ENCODE data around the gene RGL1. TPM values are rescaled to one million over a fixed set of nuclear protein-coding genes. Genes with fewer than 3 reads are reported as not detected.

Gene RGL1
- total RNA-seq, 1 experiment from 2014 or later, result 1.5 TPM

DNA sequence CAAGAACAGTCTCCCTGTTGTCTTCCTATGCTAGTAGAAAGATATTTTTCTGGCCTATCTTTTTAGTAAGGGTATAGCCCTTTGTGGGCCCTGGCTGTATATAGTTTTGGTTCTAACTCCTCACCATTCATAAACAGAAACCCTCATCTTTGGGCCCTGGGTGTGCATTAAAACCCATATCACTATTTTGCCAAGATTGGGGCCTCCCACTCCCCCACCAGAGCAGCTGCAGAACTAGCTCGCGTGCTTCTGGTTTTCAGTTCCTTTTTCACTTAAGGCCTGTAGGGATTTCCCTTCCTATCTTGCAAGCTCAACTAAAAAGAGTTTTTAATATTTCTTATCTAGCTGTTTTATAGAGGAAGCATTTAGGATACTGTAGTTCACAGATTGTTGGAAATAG is 106.4 kb downstream of the RGL1 start:
- H3K27ac ChIP-seq (ENCODE audit: low read length), result no peak overlapping the region
- DNase-seq (no peak), ATAC-seq (no peak)
- H3K4me1 ChIP-seq (ENCODE audit: insufficient read depth, low read length), result peaks cover 10% of the 10 kb centered on the region
- CTCF ChIA-PET, result no interaction called here
- no TSS peak for BruUV-seq (replicated peaks)
- H3K4me2 ChIP-seq (ENCODE audit: low read length), result no peak overlapping the region
- H3K9ac ChIP-seq (ENCODE audit: low read length), result no peak overlapping the region
- no peaks in the 10 kb centered on the region for H3K79me2 ChIP-seq (ENCODE audit: low read length)
- no peak overlapping the region for H2AFZ ChIP-seq (ENCODE audit: low read length)
- no peaks in the 10 kb centered on the region for H4K20me1 ChIP-seq (ENCODE audit: low read length)
- no peaks in the 10 kb centered on the region for H3K9me3 ChIP-seq (ENCODE audit: low read length)
- H3K4me3 ChIP-seq (ENCODE audit: low read length), result no peak overlapping the region
- intact Hi-C loops (cut with micrococcal nuclease), result no loop called here
- H3K36me3 ChIP-seq (ENCODE audit: low read depth, low read length), result no peaks in the 10 kb centered on the region
- no peaks in the 10 kb centered on the region for H3K9me2 ChIP-seq (replicated peaks; ENCODE audit: low read length)
- no peaks in the 10 kb centered on the region for H3K27me3 ChIP-seq (ENCODE audit: low read length)
- TF ChIP-seq, protein P1, sequence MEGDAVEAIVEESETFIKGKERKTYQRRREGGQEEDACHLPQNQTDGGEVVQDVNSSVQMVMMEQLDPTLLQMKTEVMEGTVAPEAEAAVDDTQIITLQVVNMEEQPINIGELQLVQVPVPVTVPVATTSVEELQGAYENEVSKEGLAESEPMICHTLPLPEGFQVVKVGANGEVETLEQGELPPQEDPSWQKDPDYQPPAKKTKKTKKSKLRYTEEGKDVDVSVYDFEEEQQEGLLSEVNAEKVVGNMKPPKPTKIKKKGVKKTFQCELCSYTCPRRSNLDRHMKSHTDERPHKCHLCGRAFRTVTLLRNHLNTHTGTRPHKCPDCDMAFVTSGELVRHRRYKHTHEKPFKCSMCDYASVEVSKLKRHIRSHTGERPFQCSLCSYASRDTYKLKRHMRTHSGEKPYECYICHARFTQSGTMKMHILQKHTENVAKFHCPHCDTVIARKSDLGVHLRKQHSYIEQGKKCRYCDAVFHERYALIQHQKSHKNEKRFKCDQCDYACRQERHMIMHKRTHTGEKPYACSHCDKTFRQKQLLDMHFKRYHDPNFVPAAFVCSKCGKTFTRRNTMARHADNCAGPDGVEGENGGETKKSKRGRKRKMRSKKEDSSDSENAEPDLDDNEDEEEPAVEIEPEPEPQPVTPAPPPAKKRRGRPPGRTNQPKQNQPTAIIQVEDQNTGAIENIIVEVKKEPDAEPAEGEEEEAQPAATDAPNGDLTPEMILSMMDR (conservative IDR thresholded peaks at IDR 0.05; ENCODE audit: low read depth, low read length), result no peak
- TF ChIP-seq EZH2 (IDR thresholded peaks at IDR 0.05; ENCODE audit: low read length, unreplicated experiment), result no peak
- TF ChIP-seq EZH2phosphoT487 (IDR thresholded peaks at IDR 0.05; ENCODE audit: borderline replicate concordance, low read length), result no peak
- POLR2A ChIA-PET (ENCODE audit: unreplicated experiment), result no interaction called here
- no peaks in the 10 kb centered on the region for H3F3A ChIP-seq (ENCODE audit: low read length, unreplicated experiment)

DNA sequence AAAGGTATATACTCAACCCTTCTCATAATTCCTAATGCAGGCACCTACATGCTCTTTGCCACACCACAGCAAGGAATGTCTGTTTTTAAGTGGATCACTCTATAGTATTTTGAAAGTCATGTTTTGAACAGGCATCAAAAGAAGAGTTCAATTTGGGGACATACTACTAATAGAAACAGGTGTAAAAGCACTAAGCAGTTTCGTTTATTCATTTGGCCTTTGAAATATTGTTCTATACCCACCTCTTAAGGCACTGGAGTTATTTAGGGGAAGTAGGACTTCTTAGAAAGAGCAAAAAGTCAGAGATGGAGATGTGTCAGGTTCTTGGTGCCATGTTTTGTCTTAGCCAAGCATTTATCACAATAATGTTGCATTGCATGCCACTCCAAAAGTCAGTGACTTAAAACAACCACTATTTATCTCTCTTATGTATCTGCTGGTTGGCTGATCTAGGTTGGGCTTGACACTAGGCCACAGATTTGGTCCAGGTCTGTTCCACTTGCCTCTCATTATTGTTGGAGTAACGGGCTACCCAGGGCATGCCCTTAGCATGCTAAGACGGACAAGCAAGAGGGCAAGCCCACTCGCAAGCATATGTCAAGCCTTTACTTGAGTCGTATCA is 107.5 kb downstream of the RGL1 start:
- TF ChIP-seq EZH2phosphoT487 (IDR thresholded peaks at IDR 0.05; ENCODE audit: borderline replicate concordance, low read length) (no peak), EZH2 (IDR thresholded peaks at IDR 0.05; ENCODE audit: low read length, unreplicated experiment) (no peak)
- TF ChIP-seq, protein P1 (conservative IDR thresholded peaks at IDR 0.05; ENCODE audit: low read depth, low read length), result no peak
- no peak overlapping the region for H3K27ac ChIP-seq (ENCODE audit: low read length)
- no peaks in the 10 kb centered on the region for H4K20me1 ChIP-seq (ENCODE audit: low read length)
- ATAC-seq (no peak), DNase-seq (no peak)
- CTCF ChIA-PET, result no interaction called here
- H3K4me2 ChIP-seq (ENCODE audit: low read length), result no peak overlapping the region
- no TSS peak for BruUV-seq (replicated peaks)
- no peak overlapping the region for H3K9ac ChIP-seq (ENCODE audit: low read length)
- no peaks in the 10 kb centered on the region for H3K36me3 ChIP-seq (ENCODE audit: low read depth, low read length)
- H3K4me1 ChIP-seq (ENCODE audit: insufficient read depth, low read length), result peaks cover 13% of the 10 kb centered on the region
- POLR2A ChIA-PET (ENCODE audit: unreplicated experiment), result no interaction called here
- intact Hi-C loops (cut with micrococcal nuclease), result no loop called here
- H3K4me3 ChIP-seq (ENCODE audit: low read length), result no peak overlapping the region
- H3F3A ChIP-seq (ENCODE audit: low read length, unreplicated experiment), result no peaks in the 10 kb centered on the region
- H3K9me2 ChIP-seq (replicated peaks; ENCODE audit: low read length), result no peaks in the 10 kb centered on the region
- no peak overlapping the region for H2AFZ ChIP-seq (ENCODE audit: low read length)
- H3K27me3 ChIP-seq (ENCODE audit: low read length), result no peaks in the 10 kb centered on the region
- H3K9me3 ChIP-seq (ENCODE audit: low read length), result no peaks in the 10 kb centered on the region
- H3K79me2 ChIP-seq (ENCODE audit: low read length), result no peaks in the 10 kb centered on the region

DNA sequence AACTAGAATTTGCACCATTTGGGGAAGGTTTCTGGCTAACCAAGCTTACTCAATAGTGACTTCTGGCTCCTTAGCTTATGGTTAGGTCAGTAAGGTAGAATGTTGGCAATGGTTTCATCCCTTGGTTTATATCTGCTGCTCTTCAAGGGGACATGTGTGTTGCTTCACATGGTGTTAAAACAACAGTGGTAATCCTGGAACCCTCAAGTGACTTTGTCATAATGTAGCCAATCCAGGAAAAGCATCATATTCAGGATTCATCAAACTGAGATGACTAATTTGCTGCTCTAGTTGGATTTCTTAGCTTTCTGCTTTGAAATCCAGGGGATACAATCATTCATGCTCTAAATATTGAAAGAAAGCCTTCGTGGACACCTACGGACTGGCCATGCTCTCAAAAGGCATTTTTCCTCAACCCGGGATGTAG is 108.7 kb downstream of the RGL1 start:
- intact Hi-C loops (cut with micrococcal nuclease), result no loop called here
- no peaks in the 10 kb centered on the region for H3K9me3 ChIP-seq (ENCODE audit: low read length)
- no peaks in the 10 kb centered on the region for H3K36me3 ChIP-seq (ENCODE audit: low read depth, low read length)
- TF ChIP-seq, protein P1 (conservative IDR thresholded peaks at IDR 0.05; ENCODE audit: low read depth, low read length), result no peak
- TF ChIP-seq EZH2phosphoT487 (IDR thresholded peaks at IDR 0.05; ENCODE audit: borderline replicate concordance, low read length), result no peak
- TF ChIP-seq EZH2 (IDR thresholded peaks at IDR 0.05; ENCODE audit: low read length, unreplicated experiment), result no peak
- no peaks in the 10 kb centered on the region for H3F3A ChIP-seq (ENCODE audit: low read length, unreplicated experiment)
- H3K4me3 ChIP-seq (ENCODE audit: low read length), result no peak overlapping the region
- no TSS peak for BruUV-seq (replicated peaks)
- no peaks in the 10 kb centered on the region for H4K20me1 ChIP-seq (ENCODE audit: low read length)
- CTCF ChIA-PET, result no interaction called here
- no peaks in the 10 kb centered on the region for H3K9me2 ChIP-seq (replicated peaks; ENCODE audit: low read length)
- no peak overlapping the region for H3K27ac ChIP-seq (ENCODE audit: low read length)
- H3K4me1 ChIP-seq (ENCODE audit: insufficient read depth, low read length), result peaks cover 13% of the 10 kb centered on the region
- ATAC-seq (no peak), DNase-seq (no peak)
- POLR2A ChIA-PET (ENCODE audit: unreplicated experiment), result interaction anchor here (0.7 kb wide), 1 partner anchor 155 kb away, joined by 3 read pairs; no protein-coding TSS in a partner anchor
- H3K4me2 ChIP-seq (ENCODE audit: low read length), result no peak overlapping the region
- H3K79me2 ChIP-seq (ENCODE audit: low read length), result no peaks in the 10 kb centered on the region
- H2AFZ ChIP-seq (ENCODE audit: low read length), result no peak overlapping the region
- H3K9ac ChIP-seq (ENCODE audit: low read length), result no peak overlapping the region
- no peaks in the 10 kb centered on the region for H3K27me3 ChIP-seq (ENCODE audit: low read length)

Measured in PC-3 (cell line).